A549 (cell line): ENCODE results near the gene RRP12. TPM values are rescaled to one million over a fixed set of nuclear protein-coding genes. Genes with fewer than 3 reads are reported as not detected.

ENCODE experiments used
- ATAC-seq, 2 experiments: fragments of 200-7000 bp in 1 of 2; fragments of >200 bp in 1 of 2; cut with Nextera tagmentation in 1 of 2; cut with Tn5 transposase in 1 of 2; 3 replicates each; pipeline versions ENCODE4 v1.8.0 to v1.9.1; 2018 to 2020; ENCODE audit warnings: mild to moderate bottlenecking in 1 of 2, moderate library complexity in 1 of 2
- CTCF ChIA-PET: fragments of 300-600 bp; sonication (Branson Sonifier 250); formaldehyde crosslinking; extraction: SDS; loops from one replicate; lab custom pipeline; 2021; ENCODE audit warnings: antibody characterized with exemption, inconsistent platforms; lab: Yijun Ruan, JAX
- POLR2A ChIA-PET: fragments of 350-600 bp; formaldehyde crosslinking; extraction: SDS; loops from one replicate; lab custom pipeline; 2021; ENCODE audit warnings: antibody characterized with exemption, inconsistent platforms; lab: Yijun Ruan, JAX
- DNase-seq, 2 experiments: peaks; one replicate each; pipeline versions ENCODE4 v3.0.0 to v3.0.0-alpha.2; 2011 to 2016; ENCODE audit warnings: low read depth in 1 of 2, low spot score in 1 of 2
- FAIRE-seq: peaks from 2 replicates; lab custom pipeline; 2011; peaks lifted over from hg19 to GRCh38; lab: Jason Lieb, UNC
- H3K27ac ChIP-seq, 2 experiments: fragments of >200 bp; sonication (Bioruptor Twin); formaldehyde crosslinking; 3 replicates each; pipeline ENCODE4 v1.5.1; 2016 to 2017
- H3K4me1 ChIP-seq: fragments of >200 bp; sonication (Bioruptor Twin); formaldehyde crosslinking; 3 replicates; pipeline ENCODE4 v1.6.1; 2016
- H3K4me2 ChIP-seq: fragments of >200 bp; sonication (Bioruptor Twin); formaldehyde crosslinking; 3 replicates; pipeline ENCODE4 v1.6.1; 2016
- H3K4me3 ChIP-seq: fragments of >200 bp; sonication (Bioruptor Twin); formaldehyde crosslinking; 3 replicates; pipeline ENCODE4 v1.5.1; 2016
- H3K9me3 ChIP-seq: fragments of >200 bp; sonication (Bioruptor Twin); formaldehyde crosslinking; 3 replicates; pipeline ENCODE4 v1.6.1; 2016
- BHLHE40 ChIP-seq: IDR thresholded peaks from 2 replicates; pipeline ENCODE4 v1.6.1; 2012; ENCODE audit warnings: low read depth, low read length, inconsistent platforms
- CBX2 ChIP-seq: fragments of 200-600 bp; sonication (generic); IDR thresholded peaks from 2 replicates; pipeline ENCODE4 v1.6.1; 2016; ENCODE audit warnings: low read depth, mild to moderate bottlenecking, borderline replicate concordance
- CHD2 ChIP-seq: fragments of 150-350 bp; IDR thresholded peaks from 2 replicates; pipeline ENCODE4 v1.6.1; 2014; ENCODE audit warnings: low read length; ENCODE audit not compliant: partially characterized antibody
- CHD4 ChIP-seq: fragments of 200-600 bp; sonication (generic); IDR thresholded peaks from 2 replicates; pipeline ENCODE4 v1.6.1; 2016; ENCODE audit warnings: antibody characterized with exemption, mild to moderate bottlenecking, borderline replicate concordance
- EHF ChIP-seq: fragments of 250-450 bp; sonication (Bioruptor Pico); IDR thresholded peaks from 2 replicates; pipeline ENCODE4 v1.5.0; 2020; ENCODE audit warnings: mild to moderate bottlenecking
- EHMT2 ChIP-seq: fragments of 200-600 bp; sonication (generic); IDR thresholded peaks from 2 replicates; pipeline ENCODE4 v1.6.1; 2016; ENCODE audit warnings: antibody characterized with exemption, low read depth, mild to moderate bottlenecking, moderate library complexity
- ESRRA ChIP-seq: fragments of 150-350 bp; IDR thresholded peaks from 2 replicates; pipeline ENCODE4 v1.6.1; 2014; ENCODE audit warnings: mild to moderate bottlenecking, low read length, borderline replicate concordance
- FOSL2 ChIP-seq, 2 experiments: fragments of 450-650 bp in 1 of 2; fragments of >200 bp in 1 of 2; sonication (Bioruptor Twin) in 1 of 2; formaldehyde crosslinking; IDR thresholded peaks; 2 replicates each; pipeline versions ENCODE4 v1.5.0 to v1.6.1; 2016 to 2020; ENCODE audit warnings: mild to moderate bottlenecking in 1 of 2, moderate library complexity in 1 of 2
- GATA3 ChIP-seq: IDR thresholded peaks from 2 replicates; pipeline ENCODE4 v1.6.1; 2012; ENCODE audit warnings: borderline replicate concordance
- HEYL ChIP-seq: fragments of 250-450 bp; sonication (Bioruptor Pico); IDR thresholded peaks from 2 replicates; pipeline ENCODE4 v1.8.0; 2021; ENCODE audit warnings: mild to moderate bottlenecking, moderate library complexity
- HOXB13 ChIP-seq: fragments of 250-450 bp; sonication (Bioruptor Pico); IDR thresholded peaks from 2 replicates; pipeline ENCODE4 v1.5.0; 2020; ENCODE audit warnings: low read depth, mild to moderate bottlenecking, moderate library complexity
- HOXB5 ChIP-seq: fragments of 250-450 bp; sonication (Bioruptor Pico); IDR thresholded peaks from 2 replicates; pipeline ENCODE4 v1.5.0; 2020; ENCODE audit warnings: mild to moderate bottlenecking, moderate library complexity
- JUN ChIP-seq, 2 experiments: fragments of >200 bp; sonication (Bioruptor Twin); formaldehyde crosslinking; IDR thresholded peaks; 2 replicates in 1 of 2; 3 replicates in 1 of 2; pipeline ENCODE4 v1.6.1; 2016 to 2017
- KDM1A ChIP-seq: fragments of 200-600 bp; sonication (generic); IDR thresholded peaks from 2 replicates; pipeline ENCODE4 v1.6.1; 2016; ENCODE audit warnings: low read depth, mild to moderate bottlenecking
- NPAS2 ChIP-seq: fragments of 250-450 bp; sonication (Bioruptor Pico); IDR thresholded peaks from 2 replicates; pipeline ENCODE4 v1.8.0; 2022; ENCODE audit warnings: mild to moderate bottlenecking, moderate library complexity, borderline replicate concordance
- NR3C1 ChIP-seq: fragments of >200 bp; sonication (Bioruptor Twin); formaldehyde crosslinking; IDR thresholded peaks from 3 replicates; pipeline ENCODE4 v1.6.1; 2017
- PHF8 ChIP-seq: fragments of 200-600 bp; sonication (generic); IDR thresholded peaks from 2 replicates; pipeline ENCODE4 v1.6.1; 2016; ENCODE audit warnings: low read depth, mild to moderate bottlenecking, antibody characterized with exemption, moderate library complexity, borderline replicate concordance
- RAD21 ChIP-seq, 2 experiments: fragments of >200 bp in 1 of 2; sonication (Bioruptor Twin) in 1 of 2; formaldehyde crosslinking in 1 of 2; IDR thresholded peaks in 1 of 2; conservative IDR thresholded peaks in 1 of 2; 2 replicates in 1 of 2; 3 replicates in 1 of 2; pipeline ENCODE4 v1.6.1; 2012 to 2018; ENCODE audit warnings: inconsistent platforms in 1 of 2
- RARB ChIP-seq: fragments of 250-450 bp; sonication (Bioruptor Pico); IDR thresholded peaks from 2 replicates; pipeline ENCODE4 v1.8.0; 2021; ENCODE audit warnings: mild to moderate bottlenecking, moderate library complexity
- RCOR1 ChIP-seq: fragments of 150-350 bp; IDR thresholded peaks from 2 replicates; pipeline ENCODE4 v1.6.1; 2014; ENCODE audit warnings: antibody characterized with exemption, low read length, low read depth
- RFX5 ChIP-seq: fragments of 450-650 bp; IDR thresholded peaks from 2 replicates; pipeline ENCODE4 v1.7.1; 2014; ENCODE audit warnings: antibody characterized with exemption, mild to moderate bottlenecking, moderate library complexity
- SMC3 ChIP-seq: fragments of >200 bp; sonication (Bioruptor Twin); formaldehyde crosslinking; IDR thresholded peaks from 3 replicates; pipeline ENCODE4 v1.6.1; 2018; ENCODE audit warnings: inconsistent platforms
- TP53 ChIP-seq: fragments of 250-450 bp; sonication (Bioruptor Pico); IDR thresholded peaks from 2 replicates; pipeline ENCODE4 v1.5.0; 2021; ENCODE audit warnings: mild to moderate bottlenecking, moderate library complexity
- ZC3H11A ChIP-seq: fragments of 450-650 bp; IDR thresholded peaks from 2 replicates; pipeline ENCODE4 v1.6.1; 2014; ENCODE audit warnings: antibody characterized with exemption, mild to moderate bottlenecking
- ZNF302 ChIP-seq: fragments of 250-450 bp; sonication (Bioruptor Pico); IDR thresholded peaks from 2 replicates; pipeline ENCODE4 v1.9.0; 2021; ENCODE audit warnings: inconsistent platforms, mild to moderate bottlenecking, moderate library complexity
- ZSCAN20 ChIP-seq: fragments of 250-450 bp; sonication (Bioruptor Pico); IDR thresholded peaks from 2 replicates; pipeline ENCODE4 v1.8.0; 2022; ENCODE audit warnings: mild to moderate bottlenecking, moderate library complexity
- WGBS: methylation state at CpG from one replicate; pipeline ENCODE4 v1.1.6; 2017; ENCODE audit errors: missing lambda C conversion rate; 5-methylcytosine and 5-hydroxymethylcytosine counted together
- polyA plus RNA-seq, 4 experiments: library from polyadenylated mRNA; depleted of rRNA in 3 of 4; stranded (reverse); fragments of >200 nt; fragmentation: RNase III in 1 of 4; extraction: RNeasy Plus Mini Kit Qiagen cat#74134 plus additional on column Dnase treatment in 1 of 4; gene quantifications; 2 replicates in 3 of 4; 3 replicates in 1 of 4; pipeline ENCODE4 v1.2.3, GENCODE V29; 2011 to 2017
- TF ChIP-seq, protein P1 (sequence below): IDR thresholded peaks from 2 replicates; pipeline ENCODE4 v1.6.1; 2012

Gene RRP12
- polyA plus RNA-seq, 2 of the 4 experiments (the other 2 are of a cell fraction), result 37.9 to 40.8 TPM

DNA sequence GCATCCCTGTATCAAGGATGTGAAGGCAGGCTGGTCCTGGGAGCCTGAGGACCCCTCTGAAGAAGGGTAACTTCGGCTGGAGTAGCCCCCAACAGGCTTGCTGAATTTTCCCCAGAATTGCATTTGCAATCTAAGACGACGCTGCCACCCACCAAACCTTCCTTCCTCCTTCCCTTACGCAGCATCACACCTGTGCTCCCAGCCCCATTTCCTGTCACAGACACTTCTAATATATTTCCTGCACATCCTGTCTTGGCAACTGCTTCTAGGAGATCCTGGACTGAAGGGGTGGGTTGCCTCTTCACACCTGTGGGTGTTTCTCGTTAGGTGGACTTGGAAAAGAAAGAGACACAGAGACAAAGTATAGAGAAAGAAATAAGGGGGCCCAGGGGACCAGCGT is 15.4 kb upstream of the RRP12 start:
- no peak overlapping the region for H3K27ac ChIP-seq
- ATAC-seq (no peak), DNase-seq (no peak), FAIRE-seq (no peak)
- H3K4me1 ChIP-seq, result no peaks in the 10 kb centered on the region
- ChIA-PET CTCF (interaction anchor here (1.1 kb wide), 1 partner anchor 20 kb away, joined by 4 read pairs; no protein-coding TSS in a partner anchor), POLR2A (no interaction called here)
- H3K4me3 ChIP-seq, result no peak overlapping the region
- no peak overlapping the region for H3K4me2 ChIP-seq
- 84% methylated on average over 6 of the region's 6 CpGs for WGBS
- H3K9me3 ChIP-seq, result no peaks in the 10 kb centered on the region
- TF ChIP-seq CHD4, result no peak
- no peak for TF ChIP-seq CHD2
- TF ChIP-seq HEYL (CRISPR knock-in tag), result no peak
- no peak for TF ChIP-seq PHF8
- no peak for TF ChIP-seq KDM1A
- no peak for TF ChIP-seq TP53 (CRISPR knock-in tag)
- no peak for TF ChIP-seq ZSCAN20 (CRISPR knock-in tag)
- TF ChIP-seq RAD21 (conservative IDR thresholded peaks at IDR 0.05 in 1 of 2, IDR thresholded peaks at IDR 0.05 in 1 of 2), result no peak
- no peak for TF ChIP-seq ZC3H11A
- no peak for TF ChIP-seq EHMT2

GRCh38 chr10:97412891-97413304 is 11.8 kb upstream of the RRP12 start:
- H3K4me2 ChIP-seq, result no peak overlapping the region
- no peaks in the 10 kb centered on the region for H3K9me3 ChIP-seq
- ATAC-seq, result 0 out of 6 replicates have a peak, but pooled peaks have one; percentile 15 to 25
- TF ChIP-seq, protein P1, sequence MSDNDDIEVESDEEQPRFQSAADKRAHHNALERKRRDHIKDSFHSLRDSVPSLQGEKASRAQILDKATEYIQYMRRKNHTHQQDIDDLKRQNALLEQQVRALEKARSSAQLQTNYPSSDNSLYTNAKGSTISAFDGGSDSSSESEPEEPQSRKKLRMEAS, result no peak
- no peak for TF ChIP-seq RAD21 (conservative IDR thresholded peaks at IDR 0.05 in 1 of 2, IDR thresholded peaks at IDR 0.05 in 1 of 2)
- no peak for TF ChIP-seq ZNF302 (CRISPR knock-in tag)
- TF ChIP-seq HOXB5 (CRISPR knock-in tag), result no peak
- TF ChIP-seq HOXB13 (CRISPR knock-in tag), result no peak
- TF ChIP-seq NPAS2 (CRISPR knock-in tag), result no peak
- TF ChIP-seq RARB (CRISPR knock-in tag), result no peak
- TF ChIP-seq FOSL2 (IDR thresholded peaks at IDR 0.05), result no peak
- TF ChIP-seq FOSL2 (CRISPR knock-in tag; IDR thresholded peaks at IDR 0.05), result no peak
- no peak for TF ChIP-seq RCOR1
- TF ChIP-seq NR3C1, result no peak
- ChIA-PET CTCF (interaction anchor here (0.9 to 2.9 kb wide), 4 partner anchors 10 to 199 kb away, joined by 4 to 7 read pairs (median 4); partner anchors contain the start of gene ANKRD2), POLR2A (no interaction called here)
- 72% methylated on average over 10 of the region's 10 CpGs for WGBS
- no peak for FAIRE-seq
- no peak overlapping the region for H3K4me3 ChIP-seq
- no peak for DNase-seq
- no peaks in the 10 kb centered on the region for H3K4me1 ChIP-seq
- H3K27ac ChIP-seq, result peak overlapping the region in 1 of 2 experiments; percentile 36; a peak in 2 of 6 replicates

DNA sequence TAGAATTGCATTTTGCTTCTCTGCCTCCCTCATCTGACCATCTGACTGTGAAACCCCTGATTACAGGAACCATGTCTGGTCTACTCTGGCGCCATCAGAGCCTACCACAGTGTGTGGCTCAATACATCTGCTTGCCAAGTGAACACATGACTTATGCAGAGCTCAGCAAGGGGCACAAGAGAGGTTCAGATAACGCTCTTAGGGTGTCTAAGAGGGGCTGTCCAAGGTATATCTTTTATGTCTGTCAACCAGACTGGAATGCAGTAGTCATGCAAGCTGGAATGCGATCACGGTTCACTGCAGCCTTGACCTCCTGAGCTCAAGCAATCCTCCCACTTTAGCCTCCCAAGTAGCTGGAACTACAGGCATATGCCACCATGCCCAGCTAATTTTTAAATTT is 10.3 kb upstream of the RRP12 start:
- no peak for TF ChIP-seq EHF (CRISPR knock-in tag)
- TF ChIP-seq BHLHE40, result no peak
- TF ChIP-seq ESRRA, result no peak
- no peak for TF ChIP-seq JUN (IDR thresholded peaks at IDR 0.05)
- no peak for TF ChIP-seq GATA3
- no peak for TF ChIP-seq SMC3
- no peak for TF ChIP-seq RARB (CRISPR knock-in tag)
- TF ChIP-seq CBX2, result no peak
- no peak for TF ChIP-seq RAD21 (conservative IDR thresholded peaks at IDR 0.05 in 1 of 2, IDR thresholded peaks at IDR 0.05 in 1 of 2)
- no peak for TF ChIP-seq RFX5
- ATAC-seq (no peak), FAIRE-seq (no peak), DNase-seq (no peak)
- H3K4me2 ChIP-seq, result no peak overlapping the region
- 55% methylated on average over 4 of the region's 4 CpGs for WGBS
- ChIA-PET CTCF (interaction anchor here (0.8 to 1.5 kb wide), 5 partner anchors 9 to 142 kb away, joined by 3 to 5 read pairs (median 3); partner anchors contain the start of gene RRP12), POLR2A (no interaction called here)
- H3K9me3 ChIP-seq, result no peaks in the 10 kb centered on the region
- H3K4me3 ChIP-seq, result no peak overlapping the region
- no peak overlapping the region for H3K27ac ChIP-seq
- H3K4me1 ChIP-seq, result 0 out of 3 replicates have a peak, but pooled peaks cover 2% of the 10 kb centered on the region
